OCI-LY1 (cell line): Measurements from ENCODE around the gene GAGE12G.
"Not testable (repeated sequence)": the region's sequence is repeated elsewhere in the genome, so short reads cannot be mapped to it uniquely, and the experiment has no call there.

ENCODE experiments used
- CTCF ChIP-seq: fragments of 200-600 bp; sonication (generic), shearing (Covaris generic); IDR thresholded peaks from 2 replicates; pipeline ENCODE4 v1.5.1; 2017; ENCODE audit warnings: mild to moderate bottlenecking, antibody characterized with exemption, low read length, moderate library complexity, mixed read lengths
- EZH2 ChIP-seq: fragments of 200-600 bp; sonication (generic), shearing (Covaris generic); IDR thresholded peaks from 2 replicates; pipeline ENCODE4 v1.8.0; 2017; ENCODE audit warnings: borderline replicate concordance, mixed run types, mild to moderate bottlenecking, antibody characterized with exemption, low read length, moderate library complexity, mixed read lengths

DNA sequence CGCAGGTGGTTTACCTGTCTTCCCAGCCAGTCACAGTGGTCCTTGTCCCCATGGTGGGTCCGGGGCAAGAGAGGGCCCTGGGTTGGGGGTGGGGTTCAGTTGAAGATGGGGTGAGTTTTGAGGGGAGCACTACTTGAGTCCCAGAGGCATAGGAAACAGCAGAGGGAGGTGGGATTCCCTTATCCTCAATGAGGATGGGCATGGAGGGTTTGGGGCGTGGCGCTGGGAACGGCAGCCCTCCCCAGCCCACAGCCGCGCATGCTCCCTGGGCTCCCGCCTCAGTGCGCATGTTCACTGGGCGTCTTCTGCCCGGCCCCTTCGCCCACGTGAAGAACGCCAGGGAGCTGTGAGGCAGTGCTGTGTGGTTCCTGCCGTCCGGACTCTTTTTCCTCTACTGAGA lies 19.2 kb upstream of the GAGE12G start, which contains the start of gene GAGE12E:
- TF ChIP-seq CTCF, EZH2: not testable (repeated sequence)
